ENCODE data around the gene PARG. TPM values are rescaled to one million over a fixed set of nuclear protein-coding genes. Genes with fewer than 3 reads are reported as not detected.

PARG gene
- total RNA-seq, 6 experiments from 2014 or later = 9.4 to 14.1 (median 10.0) TPM

DNA sequence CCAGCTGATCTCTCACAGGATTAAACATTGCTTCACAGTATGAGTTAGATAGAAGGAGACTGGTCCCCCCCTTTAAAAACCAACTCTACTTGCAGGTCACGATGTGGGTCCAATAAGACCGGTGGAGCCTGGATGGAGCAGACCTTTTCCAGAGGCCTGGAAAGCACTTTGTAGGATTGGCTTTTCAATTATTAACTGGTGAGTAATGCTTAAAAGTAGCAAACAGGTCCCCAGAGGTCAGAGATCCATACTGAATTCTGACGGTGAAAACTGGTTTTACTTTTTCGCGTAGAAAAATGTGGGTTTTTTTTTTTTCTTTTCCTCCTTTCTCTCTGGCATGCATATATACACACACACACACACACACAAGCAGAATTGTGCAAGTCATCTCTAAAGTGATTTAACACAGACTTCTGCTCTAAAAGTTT lies 104.8 kb downstream of the PARG start:
- H3K27me3 ChIP-seq = no peaks in the 10 kb centered on the region
- peak overlapping the region; percentile 57 to 62 (median 57) for H3K27ac ChIP-seq
- DNase-seq (no peak), ATAC-seq (peak; percentile 96 to 98 (median 98))
- intact Hi-C loops (cut with DNase I) = no loop called here
- TF ChIP-seq, protein P1, sequence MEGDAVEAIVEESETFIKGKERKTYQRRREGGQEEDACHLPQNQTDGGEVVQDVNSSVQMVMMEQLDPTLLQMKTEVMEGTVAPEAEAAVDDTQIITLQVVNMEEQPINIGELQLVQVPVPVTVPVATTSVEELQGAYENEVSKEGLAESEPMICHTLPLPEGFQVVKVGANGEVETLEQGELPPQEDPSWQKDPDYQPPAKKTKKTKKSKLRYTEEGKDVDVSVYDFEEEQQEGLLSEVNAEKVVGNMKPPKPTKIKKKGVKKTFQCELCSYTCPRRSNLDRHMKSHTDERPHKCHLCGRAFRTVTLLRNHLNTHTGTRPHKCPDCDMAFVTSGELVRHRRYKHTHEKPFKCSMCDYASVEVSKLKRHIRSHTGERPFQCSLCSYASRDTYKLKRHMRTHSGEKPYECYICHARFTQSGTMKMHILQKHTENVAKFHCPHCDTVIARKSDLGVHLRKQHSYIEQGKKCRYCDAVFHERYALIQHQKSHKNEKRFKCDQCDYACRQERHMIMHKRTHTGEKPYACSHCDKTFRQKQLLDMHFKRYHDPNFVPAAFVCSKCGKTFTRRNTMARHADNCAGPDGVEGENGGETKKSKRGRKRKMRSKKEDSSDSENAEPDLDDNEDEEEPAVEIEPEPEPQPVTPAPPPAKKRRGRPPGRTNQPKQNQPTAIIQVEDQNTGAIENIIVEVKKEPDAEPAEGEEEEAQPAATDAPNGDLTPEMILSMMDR (IDR thresholded peaks at IDR 0.05) = no peak
- no peak for TF ChIP-seq POLR2A (IDR thresholded peaks at IDR 0.05)
- WGBS (ENCODE audit: insufficient coverage, low coverage, low lambda C conversion rate, missing lambda C conversion rate) = 31% methylated on average over 5 of the region's 5 CpGs
- H3K4me3 ChIP-seq = no peak overlapping the region
- peaks cover 0 to 11% (median 2%) of the 10 kb centered on the region in 4 donors for H3K4me1 ChIP-seq
- peaks cover 0 to 4% (median 2%) of the 10 kb centered on the region in 4 donors for H3K36me3 ChIP-seq
- H3K9me3 ChIP-seq = no peaks in the 10 kb centered on the region

DNA sequence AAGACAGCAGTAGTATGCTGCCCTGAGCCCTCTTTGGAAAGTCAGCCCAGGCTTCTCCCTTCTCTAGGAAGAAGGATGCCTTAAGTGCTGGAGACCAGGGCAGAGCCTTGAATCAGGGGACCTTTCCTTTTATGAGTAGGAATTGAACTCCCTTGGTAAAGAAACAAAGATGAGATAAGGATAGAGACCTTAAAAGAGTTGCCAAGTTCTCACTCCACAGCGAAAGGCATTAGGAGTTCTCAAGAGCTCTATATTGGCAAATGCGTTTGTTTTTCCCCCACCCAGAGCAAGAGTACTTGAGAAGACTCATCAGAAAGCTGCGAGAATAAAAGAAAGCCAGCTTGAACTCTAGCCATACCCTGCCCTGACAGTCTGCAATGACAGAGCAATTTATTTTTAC lies 106.9 kb downstream of the PARG start:
- DNase-seq (no peak), ATAC-seq (no peak)
- H3K27ac ChIP-seq = no peak overlapping the region
- H3K36me3 ChIP-seq = peaks cover 0 to 5% (median 2%) of the 10 kb centered on the region in 4 donors
- WGBS (ENCODE audit: insufficient coverage, low coverage, low lambda C conversion rate, missing lambda C conversion rate) = 90% methylated on average over 3 of the region's 3 CpGs
- no peak for TF ChIP-seq POLR2A (IDR thresholded peaks at IDR 0.05)
- TF ChIP-seq, protein P1 (IDR thresholded peaks at IDR 0.05) = no peak
- no peaks in the 10 kb centered on the region for H3K9me3 ChIP-seq
- H3K27me3 ChIP-seq = no peaks in the 10 kb centered on the region
- peaks cover 0 to 11% (median 2%) of the 10 kb centered on the region in 4 donors for H3K4me1 ChIP-seq
- H3K4me3 ChIP-seq = no peak overlapping the region
- intact Hi-C loops (cut with DNase I) = no loop called here

DNA sequence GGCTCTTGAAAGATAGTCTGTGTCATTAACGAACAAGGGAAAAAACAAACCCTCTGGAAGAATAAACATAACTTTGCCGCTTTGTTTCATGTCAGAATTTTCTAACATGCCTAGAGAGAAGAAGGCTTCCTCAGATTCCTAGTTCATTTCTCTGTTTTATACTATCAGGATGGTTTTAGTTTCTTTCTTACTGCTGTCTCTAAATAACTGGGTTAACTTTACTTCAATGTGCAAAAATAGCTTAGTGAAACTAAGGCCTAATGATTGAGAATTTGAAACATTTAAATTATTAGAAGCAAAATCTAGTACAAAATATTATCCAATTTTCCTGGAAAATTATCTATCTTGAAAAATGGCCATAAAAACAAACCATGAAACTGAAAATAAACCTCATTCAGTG lies 107.6 kb downstream of the PARG start:
- WGBS (ENCODE audit: insufficient coverage, low coverage, low lambda C conversion rate, missing lambda C conversion rate) = 91% methylated on average over 2 of the region's 2 CpGs
- TF ChIP-seq POLR2A (IDR thresholded peaks at IDR 0.05) = no peak
- TF ChIP-seq, protein P1 (IDR thresholded peaks at IDR 0.05) = no peak

DNA sequence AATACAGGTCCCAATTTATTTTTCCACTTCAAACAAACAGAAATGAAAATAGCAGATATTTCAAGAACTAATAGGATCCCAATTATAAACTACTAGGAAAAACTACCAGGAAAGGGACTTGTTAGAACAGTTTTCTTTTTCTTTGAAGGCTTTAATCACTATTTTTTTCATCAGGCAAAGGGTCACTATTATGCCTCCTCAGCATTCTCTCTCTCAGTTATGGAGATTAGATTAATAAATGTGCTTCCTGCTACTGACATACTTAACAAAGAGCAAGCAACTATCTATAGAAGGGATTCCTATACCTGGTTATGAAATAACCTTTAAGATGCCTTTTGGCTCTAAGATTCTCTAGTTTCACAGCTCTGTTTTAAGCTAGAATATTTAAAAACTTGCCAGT lies 108.7 kb downstream of the PARG start:
- Histone ChIP-seq H3K27me3 (no peaks in the 10 kb centered on the region), H3K27ac (no peak overlapping the region), H3K36me3 (peaks cover 0 to 5% (median 2%) of the 10 kb centered on the region in 4 donors), H3K9me3 (no peaks in the 10 kb centered on the region), H3K4me3 (no peak overlapping the region), H3K4me1 (peaks cover 0 to 6% (median 2%) of the 10 kb centered on the region in 4 donors)
- TF ChIP-seq, protein P1 (IDR thresholded peaks at IDR 0.05) = no peak
- TF ChIP-seq POLR2A (IDR thresholded peaks at IDR 0.05) = no peak
- DNase-seq (no peak), ATAC-seq (no peak)
- intact Hi-C loops (cut with DNase I) = no loop called here

More for the DNA sequence above, 107.6 kb downstream of the PARG start:
- intact Hi-C loops (cut with DNase I) = no loop called here
- peaks cover 0 to 5% (median 2%) of the 10 kb centered on the region in 4 donors for H3K36me3 ChIP-seq
- no peak overlapping the region for H3K4me3 ChIP-seq
- H3K27me3 ChIP-seq = no peaks in the 10 kb centered on the region
- no peak for DNase-seq
- H3K9me3 ChIP-seq = no peaks in the 10 kb centered on the region
- no peak overlapping the region for H3K27ac ChIP-seq
- no peak for ATAC-seq
- peaks cover 0 to 11% (median 2%) of the 10 kb centered on the region in 4 donors for H3K4me1 ChIP-seq
